Loucy (cell line): Measurements from ENCODE around the gene ANKRD36C.
"Not testable (repeated sequence)": the region's sequence is repeated elsewhere in the genome, so short reads cannot be mapped to it uniquely, and the experiment has no call there.

Source experiments
- H2AFZ ChIP-seq: fragments of 200-600 bp; sonication (generic); 2 replicates; pipeline ENCODE4 v1.6.0; 2016; ENCODE audit warnings: antibody characterized with exemption, mild to moderate bottlenecking, low read length, moderate library complexity
- H3F3A ChIP-seq: fragments of 200-600 bp; 2 replicates; pipeline ENCODE4 v1.6.0; 2016; ENCODE audit warnings: antibody characterized with exemption, low read depth, mild to moderate bottlenecking
- H3K27me3 ChIP-seq: fragments of 200-600 bp; sonication (generic); 2 replicates; pipeline ENCODE4 v1.6.1; 2014; ENCODE audit warnings: low read length, mild to moderate bottlenecking; ENCODE audit not compliant: insufficient read depth, poor library complexity, severe bottlenecking
- H3K36me3 ChIP-seq: fragments of 200-600 bp; sonication (generic); 2 replicates; pipeline ENCODE4 v1.6.1; 2016; ENCODE audit warnings: low read length; ENCODE audit not compliant: insufficient read depth
- H3K4me1 ChIP-seq: fragments of 200-600 bp; sonication (generic); 2 replicates; pipeline ENCODE4 v1.5.1; 2014; ENCODE audit warnings: low read length, mild to moderate bottlenecking; ENCODE audit not compliant: insufficient read depth, poor library complexity, severe bottlenecking
- H3K4me2 ChIP-seq: fragments of 200-600 bp; sonication (generic); 2 replicates; pipeline ENCODE4 v1.6.0; 2014; ENCODE audit warnings: antibody characterized with exemption, low read length, low read depth, mild to moderate bottlenecking; ENCODE audit not compliant: poor library complexity, severe bottlenecking
- H3K4me3 ChIP-seq: fragments of 200-600 bp; sonication (generic); 2 replicates; pipeline ENCODE4 v1.5.1; 2014; ENCODE audit warnings: low read length, mild to moderate bottlenecking, mixed read lengths; ENCODE audit not compliant: poor library complexity, severe bottlenecking
- H3K79me2 ChIP-seq: fragments of 200-600 bp; sonication (generic); 2 replicates; pipeline ENCODE4 v1.6.1; 2014; ENCODE audit warnings: low read length; ENCODE audit not compliant: insufficient read depth
- H3K9ac ChIP-seq: fragments of 200-600 bp; sonication (generic); 2 replicates; pipeline ENCODE4 v1.6.0; 2014; ENCODE audit warnings: mild to moderate bottlenecking, low read depth, low read length, moderate library complexity; ENCODE audit not compliant: poor library complexity, severe bottlenecking
- H3K9me2 ChIP-seq: fragments of 200-600 bp; sonication (generic); replicated peaks from 2 replicates; pipeline ENCODE4 v1.6.1; 2016; ENCODE audit warnings: low read depth, low read length, mixed read lengths
- H3K9me3 ChIP-seq: fragments of 200-600 bp; sonication (generic); 2 replicates; pipeline ENCODE4 v1.6.1; 2014; ENCODE audit warnings: mild to moderate bottlenecking, antibody characterized with exemption, low read length, low read depth; ENCODE audit not compliant: insufficient read depth
- H4K20me1 ChIP-seq: fragments of 200-600 bp; sonication (generic); 2 replicates; pipeline ENCODE4 v1.6.0; 2014; ENCODE audit warnings: antibody characterized with exemption, low read length, mild to moderate bottlenecking; ENCODE audit not compliant: insufficient read depth, poor library complexity, severe bottlenecking

ANKRD36C gene

GRCh38 chr2:95788642-95789041 lies 203.0 kb downstream of the ANKRD36C start:
- H4K20me1 ChIP-seq, H3K4me1 ChIP-seq, H2AFZ ChIP-seq, H3K4me3 ChIP-seq, H3K9ac ChIP-seq, H3K79me2 ChIP-seq, H3K9me2 ChIP-seq, H3K36me3 ChIP-seq, H3K4me2 ChIP-seq, H3K27me3 ChIP-seq, H3K9me3 ChIP-seq, H3F3A ChIP-seq: not testable (repeated sequence)
